Spleen (tissue), 11 donors: ENCODE measurements around the gene CDYL2. TPM values are rescaled to one million over a fixed set of nuclear protein-coding genes. Genes with fewer than 3 reads are reported as not detected.

Experiments
- DNase-seq: peaks from one replicate; pipeline ENCODE4 v3.0.0-alpha.2; 2020
- H3K27ac ChIP-seq, 8 donors: fragments of 200-600 bp; sonication (generic) in 7 of 8; 1 replicate in 4 of 8; 2 replicates in 4 of 8; pipeline versions ENCODE4 v1.5.0 to v1.8.0; 2016 to 2021; ENCODE audit warnings: inconsistent platforms in 4 of 8, mild to moderate bottlenecking in 4 of 8, moderate library complexity in 1 of 8
- H3K27me3 ChIP-seq, 7 donors: fragments of 200-600 bp; sonication (generic) in 6 of 7; replicated peaks in 1 of 7; 1 replicate in 4 of 7; 2 replicates in 3 of 7; pipeline versions ENCODE4 v1.5.0 to v1.8.0; 2016 to 2021; ENCODE audit warnings: inconsistent platforms in 3 of 7, mild to moderate bottlenecking in 1 of 7
- H3K36me3 ChIP-seq, 6 donors: fragments of 200-600 bp; sonication (generic) in 5 of 6; 1 replicate in 4 of 6; 2 replicates in 2 of 6; pipeline versions ENCODE4 v1.5.0 to v1.8.0; 2016 to 2021; ENCODE audit warnings: inconsistent platforms in 2 of 6
- H3K4me1 ChIP-seq, 6 donors: fragments of 200-600 bp; sonication (generic) in 5 of 6; 1 replicate in 3 of 6; 2 replicates in 3 of 6; pipeline versions ENCODE4 v1.5.0 to v1.8.0; 2016 to 2021; ENCODE audit warnings: inconsistent platforms in 3 of 6
- H3K4me3 ChIP-seq, 8 donors: fragments of 200-600 bp; sonication (generic) in 7 of 8; 1 replicate in 4 of 8; 2 replicates in 4 of 8; pipeline versions ENCODE4 v1.5.0 to v1.8.0; 2016 to 2021; ENCODE audit warnings: inconsistent platforms in 4 of 8, mild to moderate bottlenecking in 4 of 8, moderate library complexity in 2 of 8
- H3K9me3 ChIP-seq, 8 donors: fragments of 200-600 bp; sonication (generic) in 7 of 8; 1 replicate in 4 of 8; 2 replicates in 4 of 8; pipeline versions ENCODE4 v1.5.0 to v1.8.0; 2016 to 2021; ENCODE audit warnings: inconsistent platforms in 4 of 8
- POLR2A ChIP-seq, 3 donors: fragments of 450-650 bp; IDR thresholded peaks; one replicate each; pipeline ENCODE4 v1.5.1; 2017; ENCODE audit warnings: antibody characterized with exemption in 3 of 3, mild to moderate bottlenecking in 1 of 3
- POLR2AphosphoS5 ChIP-seq, 3 donors: sonication (generic); formaldehyde crosslinking; IDR thresholded peaks; one replicate each; pipeline ENCODE4 v1.5.1; 2017; ENCODE audit warnings: antibody characterized with exemption in 3 of 3
- WGBS, 5 donors: extraction: QIAGEN DNeasy Blood & Tissue Kit in 3 of 5; methylation state at CpG; one replicate each; pipeline versions ENCODE4 v1.1.5 to v1.1.7; 2013 to 2018; 5-methylcytosine and 5-hydroxymethylcytosine counted together
- intact Hi-C: fragments of 100-400 bp; cut with DNase I; formaldehyde crosslinking; loops from one replicate; pipeline ENCODE4 v1.15.0; 2023; ENCODE audit warnings: low total_unique reads
- polyA plus RNA-seq, 3 donors: library from polyadenylated mRNA; stranded (reverse); fragments of 200-250 nt; gene quantifications; one replicate each; pipeline ENCODE4 v1.2.1, GENCODE V29; 2013
- total RNA-seq, 7 donors: library from RNA; depleted of rRNA in 3 of 7; stranded (reverse); fragments of >200 nt in 3 of 7; fragmentation: NEBNext Ultra II Directional in 4 of 7; extraction: Animal tissue kit (Norgen Biotek cat#: 25700) in 4 of 7; gene quantifications; one replicate each; pipeline versions ENCODE4 v1.1.0 to v1.2.1, GENCODE V29; 2016 to 2021
- TF ChIP-seq, protein P1 (sequence below), 11 experiments: fragments of 200-600 bp in 7 of 11; fragments of 450-650 bp in 4 of 11; sonication (generic) in 4 of 11; IDR thresholded peaks in 8 of 11; conservative IDR thresholded peaks in 3 of 11; 1 replicate in 7 of 11; 2 replicates in 4 of 11; pipeline versions ENCODE4 v1.4.0 to v1.8.0; 2016 to 2021; ENCODE audit warnings: antibody characterized with exemption in 11 of 11, inconsistent platforms in 4 of 11, mild to moderate bottlenecking in 1 of 11
- donor health status: healthy with polysubstance abuse.
- donor health status: DM: no; HTN: no; CAD: no; lungs with moderate emphysema.
- donor health status: DM: no; HTN: no; CAD: no.
- donor health status: Bipolar disorder and iron deficiency.
- donor health status: healthy.
- donor health status: DM: no; HTN: no; CAD: no.
- donor health status: DM: yes; HTN: yes; CAD: no.

The CDYL2 gene
- total and polyA plus RNA-seq, 10 donors = 1.4 to 28.3 (median 12.5) TPM

GRCh38 chr16:80557037-80557436, 247.4 kb downstream of the CDYL2 start:
- DNase-seq = no peak
- Histone ChIP-seq H3K9me3 (no peaks in the 10 kb centered on the region), H3K27ac (no peak overlapping the region), H3K4me1 (peaks cover 0 to 5% (median 0%) of the 10 kb centered on the region in 6 donors), H3K27me3 (no peaks in the 10 kb centered on the region), H3K36me3 (no peaks in the 10 kb centered on the region), H3K4me3 (no peak overlapping the region)
- TF ChIP-seq POLR2AphosphoS5 (IDR thresholded peaks at IDR 0.05) (no peak), POLR2A (IDR thresholded peaks at IDR 0.05) (no peak)
- TF ChIP-seq, protein P1, sequence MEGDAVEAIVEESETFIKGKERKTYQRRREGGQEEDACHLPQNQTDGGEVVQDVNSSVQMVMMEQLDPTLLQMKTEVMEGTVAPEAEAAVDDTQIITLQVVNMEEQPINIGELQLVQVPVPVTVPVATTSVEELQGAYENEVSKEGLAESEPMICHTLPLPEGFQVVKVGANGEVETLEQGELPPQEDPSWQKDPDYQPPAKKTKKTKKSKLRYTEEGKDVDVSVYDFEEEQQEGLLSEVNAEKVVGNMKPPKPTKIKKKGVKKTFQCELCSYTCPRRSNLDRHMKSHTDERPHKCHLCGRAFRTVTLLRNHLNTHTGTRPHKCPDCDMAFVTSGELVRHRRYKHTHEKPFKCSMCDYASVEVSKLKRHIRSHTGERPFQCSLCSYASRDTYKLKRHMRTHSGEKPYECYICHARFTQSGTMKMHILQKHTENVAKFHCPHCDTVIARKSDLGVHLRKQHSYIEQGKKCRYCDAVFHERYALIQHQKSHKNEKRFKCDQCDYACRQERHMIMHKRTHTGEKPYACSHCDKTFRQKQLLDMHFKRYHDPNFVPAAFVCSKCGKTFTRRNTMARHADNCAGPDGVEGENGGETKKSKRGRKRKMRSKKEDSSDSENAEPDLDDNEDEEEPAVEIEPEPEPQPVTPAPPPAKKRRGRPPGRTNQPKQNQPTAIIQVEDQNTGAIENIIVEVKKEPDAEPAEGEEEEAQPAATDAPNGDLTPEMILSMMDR (IDR thresholded peaks at IDR 0.05 in 8 of 11, conservative IDR thresholded peaks at IDR 0.05 in 3 of 11) = no peak
- intact Hi-C loops = no loop called here
- WGBS, 5 donors = 90 to 98% (median 95%) methylated on average over 5 of the region's 5 CpGs

GRCh38 chr16:80556481-80556880, 247.9 kb downstream of the CDYL2 start:
- Histone ChIP-seq H3K4me1 (peaks cover 0 to 5% (median 0%) of the 10 kb centered on the region in 6 donors), H3K36me3 (no peaks in the 10 kb centered on the region), H3K27me3 (no peaks in the 10 kb centered on the region), H3K9me3 (no peaks in the 10 kb centered on the region), H3K4me3 (no peak overlapping the region), H3K27ac (no peak overlapping the region)
- intact Hi-C loops = no loop called here
- TF ChIP-seq POLR2A (IDR thresholded peaks at IDR 0.05) = no peak
- TF ChIP-seq, protein P1 (IDR thresholded peaks at IDR 0.05 in 8 of 11, conservative IDR thresholded peaks at IDR 0.05 in 3 of 11) = no peak
- no peak for TF ChIP-seq POLR2AphosphoS5 (IDR thresholded peaks at IDR 0.05)
- 50 to 89% (median 61%) methylated on average over 2 to 3 of the region's 3 CpGs for WGBS, 5 donors
- DNase-seq = no peak

DNA sequence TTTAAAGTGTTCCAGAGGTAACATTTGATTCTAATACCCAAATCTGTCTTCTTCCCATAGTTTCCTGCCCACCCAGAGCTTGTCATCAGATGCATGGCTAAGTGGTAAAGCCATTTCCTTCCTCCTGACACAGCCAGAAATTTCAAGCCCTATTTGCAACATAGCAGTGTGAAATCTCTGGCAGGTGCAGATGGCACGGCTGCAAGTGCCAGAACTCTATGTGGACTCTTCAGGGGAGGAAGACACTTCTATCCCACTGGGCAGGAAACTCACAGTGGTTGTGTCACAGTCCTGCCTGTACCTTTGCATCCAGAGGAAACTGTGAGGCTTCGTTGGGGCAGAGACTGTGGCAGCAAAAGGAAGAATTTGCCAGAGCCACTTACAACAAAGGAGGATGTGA, 250.4 kb downstream of the CDYL2 start:
- WGBS, 5 donors = 2 to 15% (median 6%) methylated on average over 2 of the region's 2 CpGs
- no peak for TF ChIP-seq POLR2AphosphoS5 (IDR thresholded peaks at IDR 0.05)
- no peak for TF ChIP-seq POLR2A (IDR thresholded peaks at IDR 0.05)
- TF ChIP-seq, protein P1 (IDR thresholded peaks at IDR 0.05 in 8 of 11, conservative IDR thresholded peaks at IDR 0.05 in 3 of 11) = no peak
- intact Hi-C loops = no loop called here

GRCh38 chr16:80552277-80552676, 252.1 kb downstream of the CDYL2 start:
- Histone ChIP-seq H3K27ac (no peak overlapping the region), H3K4me3 (no peak overlapping the region), H3K27me3 (no peaks in the 10 kb centered on the region), H3K4me1 (peaks cover 0 to 5% (median 0%) of the 10 kb centered on the region in 6 donors), H3K36me3 (no peaks in the 10 kb centered on the region), H3K9me3 (no peaks in the 10 kb centered on the region)
- no peak for DNase-seq
- 69 to 85% (median 81%) methylated on average over 5 of the region's 5 CpGs for WGBS, 5 donors
- TF ChIP-seq POLR2AphosphoS5 (IDR thresholded peaks at IDR 0.05) (no peak), POLR2A (IDR thresholded peaks at IDR 0.05) (no peak)
- TF ChIP-seq, protein P1 (IDR thresholded peaks at IDR 0.05 in 8 of 11, conservative IDR thresholded peaks at IDR 0.05 in 3 of 11) = no peak
- intact Hi-C loops = no loop called here

More for the DNA sequence above, 250.4 kb downstream of the CDYL2 start:
- Histone ChIP-seq H3K27me3 (no peaks in the 10 kb centered on the region), H3K27ac (no peak overlapping the region), H3K4me1 (peaks cover 0 to 5% (median 0%) of the 10 kb centered on the region in 6 donors), H3K4me3 (no peak overlapping the region), H3K36me3 (no peaks in the 10 kb centered on the region), H3K9me3 (no peaks in the 10 kb centered on the region)
- DNase-seq = no peak

Other genes starting within 250 kb of the CDYL2 start
- gene CMC2, start 202.3 kb upstream of the CDYL2 start, total RNA-seq = 10 to 100 TPM; 28.6 to 72.2 (median 41.3) TPM
- gene CMC2, start 202.3 kb upstream of the CDYL2 start, polyA plus RNA-seq = 100 to 1,000 TPM in 1 of 3 donors, 10 to 100 TPM in 2; 66.7 to 104 (median 77.0) TPM
- gene CENPN, start 202.6 kb upstream of the CDYL2 start, total RNA-seq = 10 to 100 TPM in 2 of 7 donors, 1 to 10 TPM in 5; 4.6 to 12.7 (median 6.7) TPM
- 1 to 10 TPM; 2.2 to 6.1 (median 5.8) TPM for gene CENPN, start 202.6 kb upstream of the CDYL2 start, polyA plus RNA-seq
- gene ATMIN, start 231.2 kb upstream of the CDYL2 start, total RNA-seq = 10 to 100 TPM; 21.0 to 34.3 (median 29.0) TPM
- gene ATMIN, start 231.2 kb upstream of the CDYL2 start, polyA plus RNA-seq = 10 to 100 TPM in 2 of 3 donors, 1 to 10 TPM in 1; 9.7 to 11.3 (median 10.6) TPM